Stimulated activated CD8-positive, alpha-beta memory T cell treated with anti-CD3 and anti-CD28 coated beads, Interleukin-15, amount 100 ng/mL, for 48 hours (primary cell): Measurements from ENCODE around the gene MBP.

Experiments
- DNase-seq, 2 donors: peaks; one replicate each; pipeline ENCODE4 v3.0.0-alpha.2; 2020; ENCODE audit warnings: low read depth in 2 of 2

The MBP gene

DNA sequence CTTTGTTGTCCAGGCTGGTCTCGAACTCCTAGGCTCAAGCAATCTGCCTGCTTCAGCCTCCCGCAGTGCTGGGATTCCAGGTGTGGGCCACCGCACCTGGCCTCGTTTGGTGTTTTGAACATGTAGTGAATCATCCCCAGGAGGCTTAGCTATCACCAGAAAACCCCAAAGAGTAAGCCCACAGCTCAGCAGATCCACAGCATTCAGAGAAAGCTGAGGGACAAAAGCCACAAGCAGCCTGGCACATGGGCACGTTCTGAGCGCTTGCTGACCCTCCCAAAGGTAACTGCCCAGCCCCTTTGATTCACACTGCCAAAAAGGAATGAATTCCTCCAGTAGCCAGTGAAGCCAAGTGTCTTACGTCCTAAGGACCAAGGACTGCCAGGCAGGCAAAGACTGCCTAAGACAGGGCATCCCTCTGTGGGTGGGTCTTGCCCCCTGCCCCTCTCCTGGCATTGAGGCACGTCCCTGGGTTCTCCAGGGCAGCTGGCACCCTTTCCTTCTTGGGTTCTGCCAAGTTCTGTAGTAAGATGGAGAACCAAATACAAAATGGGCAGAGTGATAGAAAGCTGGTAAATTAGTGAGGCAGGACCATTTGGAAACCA, 31.7 kb downstream of the MBP start:
- DNase-seq, result no peak

DNA sequence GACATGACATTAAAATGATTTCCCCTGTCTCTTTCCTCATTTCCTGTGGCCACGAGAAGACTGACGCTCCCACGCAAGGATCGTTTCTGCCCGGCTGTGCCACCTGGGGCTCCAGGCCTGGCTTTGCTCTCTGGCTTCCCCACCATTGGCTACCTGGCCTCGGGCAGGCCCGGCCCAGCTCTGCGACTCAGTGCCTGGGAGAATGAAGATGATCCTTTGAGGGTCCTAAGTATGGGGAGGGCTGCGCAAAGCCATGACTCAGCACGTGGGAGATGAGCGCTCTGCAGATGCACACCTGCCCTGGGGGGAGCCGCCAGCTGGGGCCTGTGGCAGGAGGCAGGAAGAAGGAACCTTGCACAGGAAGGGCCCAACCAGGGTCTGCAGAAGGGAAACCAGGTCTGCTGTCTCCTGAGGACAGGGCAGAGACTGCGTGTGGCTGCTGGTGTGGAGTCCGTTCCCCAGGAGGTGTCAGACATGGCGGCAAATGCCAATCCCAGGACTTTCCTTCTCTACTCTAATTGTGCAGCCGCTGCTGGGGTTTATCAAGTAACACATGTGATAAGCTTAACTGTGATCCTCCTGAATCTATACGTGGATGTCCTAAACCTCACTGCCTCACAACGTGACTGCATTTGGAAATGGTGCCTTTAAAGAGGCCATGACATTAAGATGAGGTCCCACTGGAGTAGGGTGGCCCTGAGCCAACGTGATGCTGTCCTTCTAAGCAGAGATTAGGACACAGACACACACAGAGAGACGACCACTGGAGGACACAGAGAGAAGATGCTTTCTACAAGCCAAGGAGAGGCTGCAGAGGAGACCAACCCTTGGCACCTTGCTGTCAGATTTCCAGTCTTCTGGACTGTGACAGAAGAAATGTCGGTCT, 32.9 kb downstream of the MBP start:
- no peak for DNase-seq

DNA sequence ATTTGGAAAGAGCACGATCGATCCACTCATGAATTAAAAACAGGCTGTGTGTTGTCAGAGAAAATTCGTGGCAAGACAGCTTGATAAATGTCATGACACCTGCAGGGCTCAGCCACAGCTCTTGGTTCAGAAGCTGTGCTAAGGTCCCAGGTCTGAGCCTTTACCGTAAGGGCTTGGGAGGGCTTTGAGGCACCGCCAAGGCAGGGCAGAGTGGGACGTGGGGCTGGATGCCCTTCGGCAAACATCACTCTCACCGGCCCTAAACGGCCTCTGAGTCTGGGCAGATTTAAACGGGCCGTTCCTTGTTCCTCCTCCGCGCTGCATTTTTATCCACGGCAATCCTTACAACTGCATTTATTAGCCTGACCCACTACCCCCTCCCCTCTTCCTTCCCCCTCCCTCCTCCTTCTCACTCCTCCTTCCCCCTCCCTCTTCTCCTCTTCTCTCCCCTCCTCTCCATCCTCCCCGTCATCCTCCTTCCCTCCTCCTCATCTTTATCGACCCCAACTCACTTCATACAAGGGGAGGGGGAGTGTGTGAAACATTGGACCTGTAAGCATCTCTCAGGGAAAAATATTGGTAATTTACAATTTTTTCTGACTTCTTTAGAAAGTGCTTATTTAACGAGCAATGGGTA, 33.9 kb downstream of the MBP start:
- no peak for DNase-seq

DNA sequence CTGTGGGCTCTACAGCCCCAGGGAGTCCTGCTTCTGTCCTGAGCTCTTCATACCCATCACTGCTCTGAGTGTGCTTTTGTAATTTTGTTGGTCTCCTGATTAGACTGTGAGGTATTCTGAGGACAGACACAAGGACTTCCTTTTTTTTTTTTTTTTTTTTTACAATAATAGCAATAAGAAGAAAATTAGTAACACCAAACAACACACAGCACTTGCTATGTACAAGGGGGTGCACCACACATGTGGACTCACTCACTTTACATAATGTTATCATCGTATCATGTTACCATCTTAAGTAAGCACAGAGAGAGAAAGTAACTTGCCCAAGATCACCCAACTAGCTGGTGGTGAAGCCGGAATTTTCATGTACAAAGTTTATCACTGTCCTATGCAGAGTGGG, 34.6 kb downstream of the MBP start:
- no peak for DNase-seq

DNA sequence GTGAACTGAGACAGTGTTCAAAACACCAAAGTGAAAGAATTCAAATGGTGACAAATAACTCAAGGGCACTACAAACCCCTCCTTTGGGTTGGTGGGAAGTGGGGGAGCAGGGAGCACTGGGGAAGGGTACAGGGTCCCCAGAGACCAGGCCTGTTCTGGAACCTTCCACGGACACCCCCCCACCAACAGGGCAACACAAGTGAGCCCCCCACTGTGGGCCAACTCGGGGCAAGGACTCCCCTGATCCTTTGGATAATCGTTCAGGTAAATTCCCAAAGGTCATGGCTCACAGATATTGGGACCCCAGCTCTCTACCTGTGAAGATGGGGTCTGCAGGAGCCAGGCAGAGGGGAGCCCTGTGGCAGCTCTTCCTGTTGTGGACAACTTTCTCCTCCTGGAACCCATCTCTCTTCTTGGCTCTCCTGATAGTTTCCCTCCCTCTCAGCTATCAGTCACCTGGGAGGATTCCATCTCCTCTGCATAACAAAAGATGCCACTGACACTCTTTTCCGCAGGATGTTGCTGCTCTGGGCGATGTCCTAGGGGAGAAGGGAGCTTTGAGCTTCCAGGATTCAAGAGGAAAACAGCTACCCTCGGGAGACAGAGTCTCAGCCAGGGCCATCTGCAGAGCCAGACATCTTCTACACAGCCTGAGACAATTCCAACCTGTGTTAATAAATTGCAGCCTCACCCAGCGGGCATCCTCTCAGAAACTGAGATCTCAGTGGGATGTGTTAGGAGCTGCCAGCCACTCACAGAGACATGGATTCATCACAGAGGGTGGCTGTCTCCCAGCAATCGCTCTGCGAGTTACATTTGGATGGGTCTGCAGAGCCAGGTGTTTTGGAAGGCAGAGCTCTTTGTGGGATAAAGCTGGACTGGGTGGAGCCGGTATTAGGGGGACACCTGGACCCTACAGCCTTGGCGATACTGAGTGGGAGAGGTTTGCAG, 35.4 kb downstream of the MBP start:
- DNase-seq, result no peak

DNA sequence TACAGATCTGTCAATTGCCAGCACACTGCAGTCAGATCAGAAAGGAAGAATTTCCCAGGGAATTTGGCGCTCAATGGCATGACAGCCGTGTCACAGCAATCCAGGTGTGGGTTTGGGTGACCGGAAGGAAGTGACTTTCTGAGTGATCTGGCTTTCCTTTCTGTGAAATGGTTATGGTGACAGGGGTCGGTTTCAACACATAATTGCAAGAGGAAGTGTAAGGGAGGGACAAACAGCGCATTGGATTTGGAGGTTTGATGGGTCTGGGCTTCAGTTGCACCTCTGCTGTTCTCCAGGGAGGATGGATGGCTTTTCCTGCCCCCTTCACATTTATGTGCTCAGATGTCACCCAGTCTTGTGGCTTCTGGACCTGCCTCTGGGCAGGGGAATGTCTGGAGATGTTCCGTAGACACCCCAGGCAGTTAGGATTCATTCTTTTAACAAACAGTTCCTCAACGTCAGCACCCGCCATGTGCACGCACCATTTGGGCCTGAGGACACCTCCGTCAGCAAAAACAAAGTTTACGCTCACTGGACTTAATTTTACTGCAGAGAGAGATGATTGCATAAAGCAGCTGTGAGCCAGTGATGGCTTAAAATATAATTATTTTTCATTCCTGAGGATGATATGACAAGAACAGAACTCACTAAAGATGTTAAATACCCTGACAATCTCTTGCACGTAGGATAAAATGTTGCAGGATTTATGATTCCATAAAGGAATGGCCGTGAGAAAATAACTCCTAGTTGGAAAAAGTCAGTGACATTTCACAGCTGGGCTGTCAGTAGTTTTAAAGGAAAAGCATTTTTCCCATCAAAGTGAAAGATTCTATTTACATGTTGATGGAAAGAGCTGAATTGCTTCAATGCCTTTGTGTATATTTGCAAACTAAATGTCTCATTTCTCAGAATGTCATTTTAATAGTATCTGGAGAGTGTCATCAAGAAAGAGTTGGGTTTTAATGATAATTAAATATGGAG, 36.9 kb downstream of the MBP start:
- DNase-seq, result no peak

DNA sequence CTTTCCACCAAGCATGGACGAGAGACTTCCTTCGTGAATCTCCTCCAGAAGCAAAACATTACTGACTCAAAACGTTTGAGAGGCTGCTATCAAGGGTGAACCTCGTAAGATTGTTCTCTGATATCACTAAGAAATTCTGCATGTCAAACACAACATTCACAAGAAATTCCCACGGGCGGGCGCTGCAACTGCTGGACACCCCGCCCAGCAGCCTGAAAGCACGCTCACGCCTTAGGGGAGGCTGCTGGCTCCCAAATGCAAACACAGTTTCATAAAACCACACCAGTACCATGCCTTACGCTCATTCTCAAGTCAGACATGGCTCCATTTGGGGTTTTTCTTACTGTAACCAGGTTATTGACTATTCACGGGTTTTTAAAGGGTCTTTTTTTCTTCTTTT, 39.0 kb downstream of the MBP start:
- no peak for DNase-seq

DNA sequence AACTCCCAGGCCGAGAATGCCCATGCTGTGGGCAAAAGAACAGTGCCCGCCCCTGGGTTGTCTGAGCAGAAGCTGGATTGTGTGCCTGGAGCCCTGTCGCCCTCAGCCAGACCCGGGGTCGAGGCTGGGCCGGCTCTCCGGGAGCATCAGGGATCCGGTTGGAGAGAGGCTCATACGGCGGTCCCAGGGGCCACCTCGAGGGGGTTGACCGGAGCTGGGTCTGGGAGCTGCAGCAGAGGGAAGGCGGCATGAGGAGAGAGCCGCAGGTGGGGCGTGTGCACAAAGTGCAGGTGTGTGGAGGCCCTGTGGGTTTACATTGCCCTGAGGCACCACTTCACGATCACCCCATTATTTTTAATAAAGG, 39.5 kb downstream of the MBP start:
- DNase-seq, result no peak

DNA sequence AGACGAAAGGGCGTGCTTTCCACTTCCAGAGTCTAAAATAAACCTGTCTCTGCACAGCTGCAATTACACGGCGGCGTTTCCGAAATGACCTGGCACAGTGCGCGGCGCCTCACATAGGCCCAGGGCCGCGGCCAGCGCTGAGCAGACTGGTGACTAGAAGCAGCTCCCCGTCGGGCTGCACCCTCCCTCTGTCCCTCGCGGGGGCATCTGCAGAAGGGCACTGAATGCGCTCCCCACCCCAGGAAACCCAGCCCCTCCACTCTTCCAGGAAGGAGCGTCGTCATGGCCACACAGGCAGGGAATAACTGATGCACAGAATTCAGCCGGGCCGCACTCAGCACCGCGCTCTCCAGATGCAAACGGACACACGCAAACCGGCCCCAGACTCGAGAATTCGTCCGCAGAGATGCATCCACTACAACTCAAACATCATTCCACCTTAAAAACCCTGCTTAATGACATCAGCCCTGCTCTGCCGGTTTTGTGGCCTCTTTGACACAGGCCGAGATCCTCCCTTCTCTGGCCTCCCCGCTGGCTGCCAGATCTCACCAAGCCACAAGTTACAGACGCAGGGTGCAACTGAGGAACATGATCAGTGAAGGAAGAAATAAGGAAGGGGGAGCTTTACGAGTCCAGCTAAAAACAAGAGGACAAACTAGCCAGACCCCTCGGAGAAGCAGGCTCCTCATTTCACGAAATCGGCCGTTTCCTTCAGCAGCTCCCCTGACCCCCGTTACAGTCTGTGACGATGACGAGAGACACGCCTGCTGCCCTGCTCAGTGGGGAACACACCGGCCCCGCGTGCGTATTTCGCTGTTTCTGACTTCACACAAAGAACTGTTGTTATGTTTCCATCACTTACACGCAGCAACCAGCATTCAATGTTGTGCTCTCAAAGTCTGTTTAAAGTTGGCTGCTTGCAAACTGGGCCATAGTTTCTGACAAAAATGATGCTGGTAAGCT, 40.2 kb downstream of the MBP start:
- DNase-seq, result no peak

DNA sequence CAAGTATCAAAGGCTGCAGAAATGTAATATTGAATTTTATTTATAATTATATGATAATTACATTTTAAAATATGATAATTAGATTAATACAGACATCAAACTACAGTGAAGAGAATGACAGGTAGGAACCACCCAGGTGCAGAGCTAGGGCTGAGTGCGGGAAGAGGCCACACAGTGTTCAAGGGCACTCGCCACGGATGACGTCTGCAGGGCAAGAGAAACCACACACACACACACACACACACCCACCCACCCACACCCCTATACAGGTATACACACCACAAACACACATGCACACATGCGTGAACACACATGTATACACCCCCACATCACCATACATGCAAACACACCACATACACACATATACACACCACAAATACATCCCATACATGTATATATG, 41.2 kb downstream of the MBP start:
- no peak for DNase-seq

DNA sequence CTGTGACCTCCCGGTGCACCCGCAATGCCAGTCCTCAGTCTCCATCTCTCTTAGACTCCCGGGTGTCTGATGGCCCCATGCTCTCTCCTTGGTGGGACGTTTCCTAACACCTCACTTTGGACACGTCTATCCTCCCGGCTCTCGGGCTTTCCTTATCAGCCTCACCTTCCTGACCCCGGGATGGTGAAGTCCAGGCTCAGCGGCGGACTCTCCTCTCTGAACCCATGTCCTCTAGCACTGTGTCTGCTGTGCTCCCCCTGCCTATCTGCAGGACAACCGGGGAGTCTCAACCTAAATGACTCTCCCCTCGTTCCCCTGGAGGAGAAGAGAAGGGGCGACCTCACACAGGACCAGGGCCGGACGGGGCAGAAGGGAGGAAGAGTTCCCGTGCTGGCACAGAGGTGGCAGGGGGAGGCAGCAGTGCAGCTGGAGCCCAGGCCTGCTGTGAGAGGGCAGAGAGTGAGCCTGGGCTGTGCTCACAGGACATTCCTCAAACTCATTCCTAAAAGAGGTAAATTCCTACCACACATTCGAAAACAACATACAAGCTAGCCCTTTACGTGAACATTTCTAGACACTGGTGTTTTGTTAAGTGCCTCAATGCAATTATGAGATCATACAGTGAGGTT, 41.9 kb downstream of the MBP start:
- no peak for DNase-seq

DNA sequence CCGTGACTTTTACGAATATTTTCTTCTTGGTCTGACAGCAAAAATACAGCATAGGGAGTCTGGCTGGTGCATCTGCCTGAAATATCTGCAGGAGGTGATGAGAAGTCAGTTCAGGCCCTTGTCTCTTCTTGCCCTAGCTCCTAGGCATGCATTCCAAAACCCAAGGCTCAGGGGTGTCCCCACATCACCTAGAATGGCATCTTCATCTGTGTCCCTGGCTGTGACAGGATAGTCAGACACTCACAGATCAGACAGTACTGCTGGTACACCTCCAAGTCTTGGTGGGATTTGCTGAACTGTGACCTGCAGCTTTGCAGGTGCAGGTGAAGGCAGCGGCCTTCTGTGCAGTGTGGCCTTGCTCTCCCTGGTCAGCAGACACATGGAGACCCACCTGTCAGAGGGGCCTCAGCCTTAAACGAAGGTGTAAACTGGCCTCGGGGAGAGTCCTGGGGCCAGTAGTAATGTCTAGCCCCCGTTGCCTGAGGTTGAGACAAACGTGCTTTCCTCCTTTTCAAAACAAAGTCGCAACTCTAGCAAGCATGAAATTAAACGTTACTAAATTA, 42.8 kb downstream of the MBP start:
- no peak for DNase-seq

DNA sequence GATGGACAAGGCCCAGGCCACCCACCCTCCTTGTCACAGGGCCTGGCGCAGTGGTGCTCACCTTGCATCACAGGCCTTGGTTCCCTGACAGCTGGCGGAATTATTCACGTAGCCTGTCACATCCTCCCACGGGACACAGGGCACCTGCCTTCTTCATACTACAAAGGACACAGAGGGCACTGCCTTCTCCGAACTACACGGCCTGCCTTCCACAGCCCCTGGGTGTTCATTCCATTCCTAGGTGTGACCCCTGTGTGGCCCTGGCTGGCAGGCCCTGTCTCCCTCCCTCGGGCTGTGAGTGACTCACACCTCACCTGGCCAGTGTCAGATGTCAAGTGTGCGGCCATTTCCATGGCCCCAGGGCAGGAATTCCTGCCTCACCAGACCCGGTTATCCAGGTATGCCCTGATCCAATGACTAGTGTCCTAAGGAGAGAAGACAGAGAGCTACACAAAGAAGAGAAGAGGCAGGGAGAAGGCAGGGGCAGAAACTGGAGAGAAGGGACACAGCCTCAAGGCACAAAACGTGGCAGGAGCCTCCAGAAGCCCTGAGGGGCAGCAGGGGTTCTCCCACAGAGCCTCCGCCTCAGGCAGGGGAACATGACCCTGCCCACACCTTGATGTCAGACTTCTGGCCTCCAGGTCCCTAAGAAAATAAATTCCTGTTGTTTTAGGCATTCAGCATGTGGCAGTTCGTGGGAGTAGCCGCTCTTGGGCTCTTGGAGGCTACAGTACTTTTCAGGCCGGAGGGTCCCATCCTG, 43.4 kb downstream of the MBP start:
- no peak for DNase-seq

DNA sequence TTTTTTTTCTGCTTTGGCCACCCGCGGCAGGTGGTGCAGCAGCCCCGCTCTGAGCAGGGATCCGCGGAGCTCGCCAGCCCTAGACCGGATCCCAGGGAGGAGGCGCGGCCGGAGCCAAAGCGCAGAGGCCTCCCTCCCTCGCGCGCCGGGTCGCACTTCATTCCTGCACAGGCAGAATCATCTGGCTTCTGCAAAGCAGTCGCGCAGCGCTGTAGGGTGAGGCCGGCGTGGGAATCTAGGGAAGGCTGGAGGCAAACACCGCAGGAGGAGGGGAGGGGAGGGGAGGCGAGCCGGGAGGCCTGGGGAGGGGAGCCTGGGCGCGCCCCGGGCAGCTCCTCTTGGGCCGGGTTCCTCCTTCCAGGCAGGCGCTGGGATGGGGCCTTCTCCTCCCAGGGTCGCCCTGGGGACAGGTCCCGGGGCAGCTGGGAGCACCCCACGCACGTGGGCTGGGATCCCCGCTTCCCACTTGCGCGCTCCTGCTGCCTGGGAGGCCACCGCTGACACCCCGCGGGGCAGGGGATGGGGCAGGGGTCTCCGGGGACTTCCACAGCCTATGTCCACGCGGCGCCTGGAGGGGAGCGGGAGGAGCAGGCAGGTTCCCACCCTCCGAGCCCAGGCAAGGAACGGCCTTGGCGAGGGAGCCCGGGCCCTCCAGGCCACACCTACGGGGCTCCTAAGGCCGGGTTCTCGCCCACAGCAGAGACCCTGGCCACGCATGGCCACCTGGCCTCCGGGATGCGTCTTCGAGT, 45.0 kb downstream of the MBP start:
- DNase-seq, result no peak

DNA sequence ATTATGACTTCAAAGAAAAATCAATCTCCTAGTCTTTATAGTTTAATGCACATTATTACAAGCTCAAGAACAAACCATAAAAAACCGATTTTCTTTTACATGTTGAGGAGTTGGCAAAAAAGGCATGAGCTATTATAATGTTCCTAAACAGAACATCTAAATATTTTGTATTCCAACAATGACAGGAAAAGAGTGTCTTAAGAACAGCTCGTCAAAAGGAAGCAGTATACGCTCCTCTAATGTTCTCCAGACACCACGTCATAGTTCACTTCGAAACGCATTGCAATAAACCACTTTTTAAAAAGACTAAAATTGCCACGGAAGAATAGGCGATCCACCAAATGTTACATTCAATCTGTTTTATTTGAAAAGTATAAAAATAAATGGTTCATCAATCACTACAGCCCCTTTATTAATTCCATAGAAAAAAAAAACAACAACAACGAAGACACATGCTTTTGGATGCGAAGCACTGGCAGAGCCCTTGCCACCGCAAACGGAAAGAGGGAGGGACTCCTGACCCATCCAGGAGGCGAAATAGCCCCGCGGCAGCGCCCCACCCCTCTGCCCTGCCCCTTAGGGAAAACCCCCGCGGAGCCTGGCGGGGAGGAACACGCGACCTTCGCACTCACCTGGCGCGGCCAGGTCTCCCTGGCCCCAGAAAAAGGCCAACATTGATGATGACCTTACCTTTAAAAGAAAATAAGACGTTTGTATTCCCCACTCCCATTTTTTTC, 45.8 kb downstream of the MBP start:
- DNase-seq, result no peak

DNA sequence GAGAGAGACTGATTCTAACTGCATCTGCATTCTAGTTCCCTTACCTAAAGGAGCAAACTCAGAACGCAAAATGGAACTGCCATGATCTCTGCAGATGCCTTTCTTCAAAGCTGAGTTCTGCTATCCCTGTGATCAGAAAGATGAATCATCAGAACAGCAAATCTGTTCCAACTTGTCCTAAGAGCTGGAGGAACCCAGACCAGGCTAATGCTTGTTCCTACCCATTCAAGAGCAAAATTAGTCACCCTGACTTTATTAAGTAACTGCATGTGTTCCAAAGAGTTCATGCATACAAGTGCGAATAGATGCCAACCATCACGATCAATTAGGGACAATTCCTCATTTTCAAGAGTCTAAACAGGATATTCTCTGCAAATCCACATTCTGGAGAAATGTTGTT, 46.5 kb downstream of the MBP start:
- DNase-seq, result no peak

DNA sequence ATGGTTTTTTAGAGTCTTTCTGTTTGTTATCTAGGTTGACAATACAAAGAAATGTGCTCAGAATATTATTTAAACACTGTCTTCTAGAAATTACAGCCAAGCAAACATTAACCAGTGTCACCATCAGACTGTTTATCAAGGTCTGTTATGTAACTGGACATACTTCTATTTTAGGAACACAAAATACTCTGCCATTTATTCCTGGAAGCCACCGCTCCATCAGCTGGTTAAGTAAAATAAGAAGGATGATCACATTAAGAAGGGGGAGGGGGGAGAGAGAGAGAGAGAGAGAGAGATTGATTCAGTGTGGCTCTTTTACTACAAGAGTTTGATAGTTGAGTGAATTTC, 47.9 kb downstream of the MBP start:
- no peak for DNase-seq
